GM12864 (cell line): ENCODE data around the gene ICAM4.

ENCODE experiments used
- DNase-seq: peaks from one replicate; pipeline ENCODE4 v3.0.0-alpha.2; 2011; ENCODE audit warnings: low read depth
- H3K4me3 ChIP-seq: 2 replicates; pipeline ENCODE4 v1.5.1; 2011; ENCODE audit warnings: mild to moderate bottlenecking, low read depth, low read length, control low read depth
- TF ChIP-seq, protein P1 (sequence below): IDR thresholded peaks from 2 replicates; pipeline ENCODE4 v1.5.1; 2011; ENCODE audit warnings: low read depth, mild to moderate bottlenecking, moderate library complexity, low read length, control low read depth, inconsistent platforms; ENCODE audit errors: missing control alignments

Gene ICAM4

DNA sequence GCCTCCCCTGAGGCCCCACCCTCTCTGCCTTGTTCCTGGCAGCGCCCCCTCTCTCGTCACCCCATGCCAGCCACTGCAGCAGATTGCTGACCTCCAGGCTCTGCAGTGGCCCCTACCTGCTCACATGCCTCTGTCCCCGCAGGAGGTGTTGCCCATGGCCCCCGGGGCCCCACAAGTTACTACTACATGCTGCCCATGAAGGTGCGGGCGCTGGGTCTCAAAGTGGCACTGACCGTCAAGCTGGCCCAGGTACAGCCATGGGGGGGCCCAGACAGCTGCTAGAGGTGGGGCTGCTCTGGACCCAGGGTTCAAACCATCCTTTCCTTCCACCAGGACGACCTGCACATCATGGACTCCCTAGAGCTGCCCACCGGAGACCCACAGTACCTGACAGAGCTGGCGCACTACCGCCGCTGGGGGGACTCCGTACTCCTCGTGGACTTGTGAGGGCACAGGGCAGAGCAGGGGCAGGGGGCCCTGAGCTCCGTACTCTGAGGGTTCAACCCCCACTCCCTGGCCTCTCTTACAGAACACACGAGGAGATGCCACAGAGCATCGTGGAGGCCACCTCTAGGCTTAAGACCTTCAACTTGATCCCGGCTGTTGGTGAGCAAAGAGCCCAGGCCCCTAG lies 28.6 kb upstream of the ICAM4 start:
- DNase-seq = no peak
- no peak overlapping the region for H3K4me3 ChIP-seq
- TF ChIP-seq, protein P1, sequence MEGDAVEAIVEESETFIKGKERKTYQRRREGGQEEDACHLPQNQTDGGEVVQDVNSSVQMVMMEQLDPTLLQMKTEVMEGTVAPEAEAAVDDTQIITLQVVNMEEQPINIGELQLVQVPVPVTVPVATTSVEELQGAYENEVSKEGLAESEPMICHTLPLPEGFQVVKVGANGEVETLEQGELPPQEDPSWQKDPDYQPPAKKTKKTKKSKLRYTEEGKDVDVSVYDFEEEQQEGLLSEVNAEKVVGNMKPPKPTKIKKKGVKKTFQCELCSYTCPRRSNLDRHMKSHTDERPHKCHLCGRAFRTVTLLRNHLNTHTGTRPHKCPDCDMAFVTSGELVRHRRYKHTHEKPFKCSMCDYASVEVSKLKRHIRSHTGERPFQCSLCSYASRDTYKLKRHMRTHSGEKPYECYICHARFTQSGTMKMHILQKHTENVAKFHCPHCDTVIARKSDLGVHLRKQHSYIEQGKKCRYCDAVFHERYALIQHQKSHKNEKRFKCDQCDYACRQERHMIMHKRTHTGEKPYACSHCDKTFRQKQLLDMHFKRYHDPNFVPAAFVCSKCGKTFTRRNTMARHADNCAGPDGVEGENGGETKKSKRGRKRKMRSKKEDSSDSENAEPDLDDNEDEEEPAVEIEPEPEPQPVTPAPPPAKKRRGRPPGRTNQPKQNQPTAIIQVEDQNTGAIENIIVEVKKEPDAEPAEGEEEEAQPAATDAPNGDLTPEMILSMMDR = no peak

DNA sequence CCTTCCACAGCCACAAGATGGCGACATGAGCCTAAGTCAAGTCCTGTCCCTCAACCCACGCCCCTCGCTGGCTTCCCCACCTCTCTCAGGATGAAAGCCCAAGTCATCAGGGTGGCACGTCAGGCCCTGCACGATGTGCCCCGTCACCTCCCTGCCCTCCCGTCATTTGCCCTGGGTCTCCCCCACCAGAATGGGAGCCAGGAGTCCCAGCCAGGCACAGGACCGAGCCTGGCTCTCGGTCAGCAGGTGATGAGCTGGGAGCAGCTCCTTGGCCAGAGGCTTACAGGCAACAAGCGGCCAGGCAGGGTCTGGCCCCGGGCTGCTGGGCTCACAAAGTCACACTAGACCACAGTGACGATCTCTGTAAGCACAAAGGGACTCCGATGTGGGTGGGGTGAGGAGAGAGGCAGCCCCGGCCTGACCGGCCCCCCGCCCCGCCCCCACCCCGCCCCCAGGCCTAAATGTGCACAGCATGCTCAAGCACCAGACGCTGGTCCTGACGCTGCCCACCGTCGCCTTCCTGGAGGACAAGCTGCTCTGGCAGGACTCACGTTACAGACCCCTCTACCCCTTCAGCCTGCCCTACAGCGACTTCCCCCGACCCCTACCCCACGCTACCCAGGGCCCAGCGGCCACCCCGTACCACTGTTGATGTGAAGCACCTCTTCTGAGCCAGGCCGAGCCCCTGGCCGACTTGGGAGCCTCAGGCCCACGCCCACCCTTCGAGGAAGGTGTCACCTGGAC lies 27.4 kb upstream of the ICAM4 start:
- DNase-seq = peak; percentile 86
- TF ChIP-seq, protein P1 = peak; percentile 86

DNA sequence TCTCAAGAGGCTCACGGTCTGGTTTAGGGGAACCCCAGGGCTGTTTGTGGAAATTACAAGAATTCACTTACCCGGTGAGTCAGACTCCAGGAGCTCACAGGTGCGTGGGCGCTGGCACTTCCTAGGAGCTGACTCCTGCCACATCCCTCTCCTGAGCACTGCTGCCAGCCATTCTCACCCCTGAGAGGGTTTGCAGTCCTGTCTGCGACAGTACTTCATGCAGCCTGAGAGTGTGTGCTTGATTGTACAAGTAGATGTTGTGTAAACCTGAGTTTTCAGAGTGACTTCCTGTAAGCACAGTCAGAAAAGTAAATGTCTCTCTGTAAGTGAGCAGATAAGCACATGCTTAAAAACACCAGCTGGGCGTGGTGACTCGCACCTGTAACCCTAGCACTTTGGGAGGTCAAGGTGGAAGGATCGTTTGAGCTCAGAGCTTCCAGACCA lies 26.6 kb upstream of the ICAM4 start:
- no peak overlapping the region for H3K4me3 ChIP-seq
- DNase-seq = no peak
- TF ChIP-seq, protein P1 = no peak

More for the DNA sequence above, 27.4 kb upstream of the ICAM4 start:
- no peak overlapping the region for H3K4me3 ChIP-seq

DNA sequence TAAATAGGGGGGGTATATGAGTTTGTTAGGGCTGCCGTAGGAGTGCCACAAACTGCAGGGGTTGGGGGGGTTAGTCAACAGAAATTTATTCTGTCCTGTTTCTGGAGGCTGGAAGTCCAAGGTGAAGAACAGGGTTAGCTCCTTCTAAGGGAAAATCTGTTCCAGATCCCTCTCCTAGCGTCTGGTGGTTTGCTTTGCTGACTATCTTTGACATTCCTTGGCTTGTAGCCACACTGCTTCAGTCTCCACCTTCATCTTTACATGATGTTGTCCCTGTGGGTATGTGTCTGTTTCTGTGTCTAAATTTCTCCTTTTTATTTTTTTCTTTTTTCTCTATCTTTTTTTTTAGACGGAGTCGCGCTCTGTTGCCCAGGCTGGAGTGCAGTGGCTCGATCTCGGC lies 24.0 kb upstream of the ICAM4 start:
- TF ChIP-seq, protein P1 = no peak
- H3K4me3 ChIP-seq = no peak overlapping the region
- no peak for DNase-seq

DNA sequence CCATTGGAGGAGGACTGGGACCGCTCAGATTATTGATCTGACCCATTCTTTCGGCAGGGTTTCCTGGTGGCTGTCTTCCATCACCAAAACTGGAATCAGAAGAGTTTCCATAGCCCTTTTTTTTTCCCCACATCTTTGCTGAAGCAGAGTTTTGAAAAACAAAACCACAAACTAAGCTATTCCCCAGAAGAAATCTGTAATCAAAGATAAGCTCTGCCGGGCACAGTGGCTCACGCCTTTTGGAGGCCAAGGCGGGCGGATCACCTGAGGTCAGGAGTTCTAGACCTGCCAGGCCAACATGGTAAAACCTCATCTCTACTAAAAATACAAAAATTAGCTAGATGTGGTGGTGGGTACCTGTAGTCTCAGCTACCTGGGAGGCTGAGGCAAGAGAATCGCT lies 20.0 kb upstream of the ICAM4 start:
- H3K4me3 ChIP-seq = no peak overlapping the region
- no peak for DNase-seq
- TF ChIP-seq, protein P1 = no peak

DNA sequence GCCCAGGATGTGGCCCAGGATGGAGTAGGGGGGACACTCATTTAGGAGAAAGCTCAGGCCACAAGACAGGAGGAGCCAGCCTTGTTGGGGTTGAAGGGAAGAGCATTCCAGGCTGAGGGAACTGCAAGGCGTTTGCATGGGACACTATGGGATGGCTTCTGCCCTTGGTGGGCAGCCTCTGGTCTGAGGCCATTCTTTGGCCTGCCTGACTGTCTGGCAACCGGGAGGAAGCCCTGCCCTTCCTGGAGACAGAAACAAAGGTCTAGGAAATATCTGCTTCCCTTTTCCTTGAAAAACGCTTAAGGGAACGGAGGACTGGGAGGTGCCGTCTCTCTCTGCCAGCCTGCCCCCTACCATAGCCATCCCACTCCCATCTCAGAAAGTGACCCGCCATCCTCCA lies 18.7 kb upstream of the ICAM4 start:
- no peak for DNase-seq
- no peak overlapping the region for H3K4me3 ChIP-seq
- TF ChIP-seq, protein P1 = no peak
